Central memory CD8-positive, alpha-beta T cell (primary cell): Measurements from ENCODE around the gene OTX2.

ENCODE experiments used
- ATAC-seq: fragments of 150-1000 bp; cut with Tn5 transposase; replicated peaks from 2 replicates; pipeline ENCODE4 v1.10.0; 2022; ENCODE audit warnings: mild to moderate bottlenecking, moderate FRiP score, moderate number of reproducible peaks; ENCODE audit not compliant: poor library complexity, severe bottlenecking; ENCODE audit errors: extremely low read depth
- DNase-seq, 2 donors: peaks; one replicate each; pipeline ENCODE4 v3.0.0; 2021; ENCODE audit warnings: low spot score in 2 of 2
- H3K27ac Mint-ChIP-seq: one replicate; pipeline ENCODE4 v1.8.0; 2022; ENCODE audit warnings: low read depth, mild to moderate bottlenecking, moderate library complexity, mixed read lengths
- H3K27me3 Mint-ChIP-seq: one replicate; pipeline ENCODE4 v1.8.0; 2022; ENCODE audit warnings: mixed read lengths
- H3K36me3 Mint-ChIP-seq: one replicate; pipeline ENCODE4 v1.8.0; 2022; ENCODE audit warnings: mild to moderate bottlenecking, moderate library complexity, mixed read lengths; ENCODE audit not compliant: insufficient read depth
- H3K4me1 Mint-ChIP-seq: one replicate; pipeline ENCODE4 v1.8.0; 2022; ENCODE audit warnings: mixed read lengths
- H3K4me3 Mint-ChIP-seq: one replicate; pipeline ENCODE4 v1.8.0; 2022; ENCODE audit warnings: mild to moderate bottlenecking, moderate library complexity, mixed read lengths
- H3K9me3 Mint-ChIP-seq: one replicate; pipeline ENCODE4 v1.8.0; 2022; ENCODE audit warnings: mixed read lengths

The OTX2 gene

DNA sequence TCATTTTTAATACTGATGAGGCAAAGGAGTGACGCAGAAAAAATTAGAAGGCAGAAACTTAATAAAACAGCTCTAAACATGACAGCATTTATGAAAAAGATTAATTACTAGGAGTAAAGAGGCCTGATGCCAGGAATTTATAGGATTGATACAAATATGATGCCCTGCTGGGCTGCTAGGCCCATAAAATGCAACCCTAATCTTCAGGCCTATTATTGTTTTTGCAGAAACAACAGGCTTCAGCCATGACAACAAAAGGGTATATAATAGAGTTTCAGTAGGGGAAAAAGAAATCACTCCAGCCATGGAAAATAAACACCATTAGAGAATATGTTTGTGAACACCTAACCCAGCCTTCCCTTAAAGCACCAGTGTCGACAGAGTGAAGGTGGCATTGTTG, 50.6 kb downstream of the OTX2 start:
- DNase-seq, result no peak
- H3K27ac Mint-ChIP-seq, result no peak overlapping the region
- H3K9me3 Mint-ChIP-seq, result no peaks in the 10 kb centered on the region
- no peak overlapping the region for H3K4me3 Mint-ChIP-seq
- no peaks in the 10 kb centered on the region for H3K36me3 Mint-ChIP-seq
- no peak for ATAC-seq
- H3K4me1 Mint-ChIP-seq, result no peaks in the 10 kb centered on the region
- peaks cover 6% of the 10 kb centered on the region for H3K27me3 Mint-ChIP-seq

DNA sequence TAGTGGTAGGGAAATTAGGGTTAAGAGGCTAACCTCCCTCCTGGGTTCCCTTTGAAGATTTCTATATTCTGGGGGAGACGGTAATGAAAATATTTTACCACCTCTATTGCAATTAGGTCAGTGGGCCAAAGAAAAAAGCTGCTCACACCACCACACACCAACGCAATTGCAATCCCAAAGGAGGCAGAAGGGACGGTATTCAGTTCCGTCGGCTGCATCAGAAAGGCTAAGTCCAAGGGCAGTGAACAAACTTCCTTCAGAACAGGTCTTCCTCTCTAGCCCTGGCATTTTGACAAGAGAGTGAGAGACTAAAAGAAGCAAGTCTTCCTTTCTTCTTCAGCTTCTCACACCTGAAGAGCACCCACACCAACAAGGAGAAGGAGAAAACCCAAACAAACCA, 51.2 kb downstream of the OTX2 start:
- DNase-seq, result no peak
- Mint-ChIP-seq H3K27ac (no peak overlapping the region), H3K4me3 (no peak overlapping the region), H3K27me3 (peaks cover under 1% of the 10 kb centered on the region), H3K9me3 (no peaks in the 10 kb centered on the region), H3K4me1 (no peaks in the 10 kb centered on the region), H3K36me3 (no peaks in the 10 kb centered on the region)
- no peak for ATAC-seq

DNA sequence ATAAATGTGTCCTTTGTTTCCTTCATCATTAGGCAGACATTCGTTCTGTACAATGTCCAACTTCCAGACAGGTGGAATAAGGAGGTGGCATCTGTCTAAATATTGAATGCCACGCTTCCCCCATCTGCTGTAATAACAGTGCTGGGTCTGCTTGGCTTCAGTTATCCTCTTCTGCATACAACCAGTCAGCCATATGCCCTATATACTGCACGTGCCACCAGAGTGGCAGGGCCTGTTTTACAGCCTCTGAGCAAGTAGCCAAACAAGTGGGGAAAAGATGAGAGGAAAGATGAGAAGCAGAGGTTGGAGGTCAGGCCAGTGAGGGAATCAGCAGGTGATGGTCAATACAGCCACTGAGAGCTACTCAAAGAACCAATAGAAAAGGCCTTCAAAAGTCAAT, 55.4 kb downstream of the OTX2 start:
- Mint-ChIP-seq H3K27ac (no peak overlapping the region), H3K27me3 (peaks cover 17% of the 10 kb centered on the region), H3K36me3 (no peaks in the 10 kb centered on the region), H3K4me1 (no peaks in the 10 kb centered on the region), H3K9me3 (no peaks in the 10 kb centered on the region), H3K4me3 (no peak overlapping the region)
- DNase-seq, result no peak
- ATAC-seq, result no peak

DNA sequence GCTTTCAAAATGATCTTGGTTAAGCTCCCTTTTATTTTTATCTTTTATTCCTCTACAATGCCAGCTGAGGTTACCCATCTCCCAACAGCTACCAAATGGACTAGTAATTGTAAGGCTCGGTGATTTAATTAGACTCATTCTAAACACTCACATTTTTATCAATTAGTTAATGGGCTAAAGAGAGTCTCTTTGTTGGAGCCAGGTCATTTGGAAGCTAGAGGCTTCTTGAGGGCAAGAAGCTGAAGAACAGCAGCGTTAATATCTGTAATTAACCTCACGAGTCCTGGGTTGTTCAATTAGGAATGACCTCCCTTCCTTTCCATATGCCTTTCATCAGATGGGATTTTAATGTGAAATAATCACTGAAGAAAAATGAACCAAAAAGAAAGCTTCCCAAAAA, 56.9 kb downstream of the OTX2 start:
- Mint-ChIP-seq H3K36me3 (no peaks in the 10 kb centered on the region), H3K27ac (no peak overlapping the region), H3K27me3 (peaks cover 28% of the 10 kb centered on the region), H3K9me3 (no peaks in the 10 kb centered on the region), H3K4me1 (no peaks in the 10 kb centered on the region), H3K4me3 (no peak overlapping the region)
- ATAC-seq (no peak), DNase-seq (no peak)

DNA sequence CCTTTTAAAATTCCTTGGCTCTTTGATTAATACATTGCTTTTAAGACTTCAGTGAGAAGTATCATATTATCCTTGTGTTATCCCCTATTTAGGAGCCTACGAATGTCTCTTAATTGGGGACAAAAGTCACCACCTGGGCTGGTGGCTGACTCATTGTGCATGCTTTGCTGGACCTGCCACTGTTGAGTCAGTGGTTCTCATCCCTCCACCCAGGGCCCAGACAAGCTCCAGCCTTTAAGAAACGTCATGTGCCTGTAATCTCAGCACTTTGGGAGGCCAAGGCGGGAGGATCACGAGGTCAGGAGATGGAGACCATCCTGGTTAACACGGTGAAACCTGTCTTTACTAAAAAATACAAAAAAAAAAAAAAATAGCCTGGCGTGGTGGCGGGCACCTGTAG, 57.9 kb downstream of the OTX2 start:
- Mint-ChIP-seq H3K27ac (no peak overlapping the region), H3K4me3 (no peak overlapping the region), H3K4me1 (no peaks in the 10 kb centered on the region), H3K36me3 (no peaks in the 10 kb centered on the region), H3K9me3 (no peaks in the 10 kb centered on the region), H3K27me3 (peaks cover 28% of the 10 kb centered on the region)
- no peak for DNase-seq
- no peak for ATAC-seq

GRCh38 chr14:56751471-56751870, 58.8 kb downstream of the OTX2 start:
- ATAC-seq, result no peak
- Mint-ChIP-seq H3K9me3 (no peaks in the 10 kb centered on the region), H3K4me3 (no peak overlapping the region), H3K27me3 (peaks cover 28% of the 10 kb centered on the region), H3K4me1 (no peaks in the 10 kb centered on the region), H3K27ac (no peak overlapping the region), H3K36me3 (no peaks in the 10 kb centered on the region)
- no peak for DNase-seq
